Ecto neural progenitor cell (in vitro differentiated cells): Measurements from ENCODE around the gene C10orf62.
"Not testable (repeated sequence)": the region's sequence is repeated elsewhere in the genome, so short reads cannot be mapped to it uniquely, and the experiment has no call there.

Source experiments
- DNase-seq: peaks from one replicate; pipeline ENCODE4 v3.0.0-alpha.2; 2018; ENCODE audit warnings: low spot score

C10orf62 gene

GRCh38 chr10:97564776-97565175, 24.7 kb upstream of the C10orf62 start:
- DNase-seq, result no peak

- no peak for DNase-seq
These were observed 23.1 kb upstream of the C10orf62 start for GRCh38 chr10:97566336-97566996.

GRCh38 chr10:97567891-97568290, 21.6 kb upstream of the C10orf62 start:
- no peak for DNase-seq

GRCh38 chr10:97570146-97570788, 19.3 kb upstream of the C10orf62 start:
- no peak for DNase-seq

- no peak for DNase-seq
These were observed 18.6 kb upstream of the C10orf62 start for GRCh38 chr10:97570789-97571471.

GRCh38 chr10:97571622-97572021, 17.9 kb upstream of the C10orf62 start:
- no peak for DNase-seq

- peak; percentile 83 for DNase-seq
These were observed 17.1 kb upstream of the C10orf62 start, which contains the start of gene ANKRD2 for GRCh38 chr10:97572214-97572989. ANKRD2 (plus strand) TSS chr10:97572779; CDS start chr10:97572789, 10 bp downstream.

GRCh38 chr10:97573021-97573420, 16.5 kb upstream of the C10orf62 start:
- DNase-seq, result no peak

- no peak for DNase-seq
These were observed 15.8 kb upstream of the C10orf62 start for GRCh38 chr10:97573672-97574071.

- DNase-seq, result no peak
These were observed 15.0 kb upstream of the C10orf62 start for GRCh38 chr10:97574374-97575126.

- DNase-seq, result no peak
These were observed 14.3 kb upstream of the C10orf62 start for GRCh38 chr10:97575127-97575668.

GRCh38 chr10:97576487-97576886, 13.0 kb upstream of the C10orf62 start:
- DNase-seq, result not testable (repeated sequence)

- no peak for DNase-seq
These were observed 11.8 kb upstream of the C10orf62 start for GRCh38 chr10:97577701-97578100.

- no peak for DNase-seq
These were observed 11.2 kb upstream of the C10orf62 start for GRCh38 chr10:97578171-97578844.

GRCh38 chr10:97580421-97581367, 8.8 kb upstream of the C10orf62 start:
- no peak for DNase-seq

- no peak for DNase-seq
These were observed 7.4 kb upstream of the C10orf62 start for GRCh38 chr10:97582169-97582568.

GRCh38 chr10:97583476-97583875, 6.0 kb upstream of the C10orf62 start:
- DNase-seq, result no peak

GRCh38 chr10:97584060-97584797, 5.3 kb upstream of the C10orf62 start, which contains the start of gene HOGA1:
HOGA1 (plus strand) TSS chr10:97584389; CDS start chr10:97584704, 315 bp downstream.
- peak; percentile 75 for DNase-seq
